SU-DHL-6 (cell line): Measurements from ENCODE around the gene IFNL1.

Source experiments
- H2AFZ ChIP-seq: fragments of 200-600 bp; sonication (generic); 2 replicates; pipeline ENCODE4 v1.6.1; 2014; ENCODE audit warnings: low read depth, mild to moderate bottlenecking, moderate library complexity, mixed read lengths, antibody characterized with exemption, low read length; ENCODE audit not compliant: severe bottlenecking
- H3F3A ChIP-seq: fragments of 200-600 bp; shearing (Covaris generic); 2 replicates; pipeline ENCODE4 v1.6.0; 2016; ENCODE audit warnings: antibody characterized with exemption, mild to moderate bottlenecking; ENCODE audit not compliant: insufficient read depth
- H3K27ac ChIP-seq: fragments of 200-600 bp; sonication (generic); 2 replicates; pipeline ENCODE4 v1.5.1; 2016; ENCODE audit warnings: low read depth, mild to moderate bottlenecking, low read length, moderate library complexity, mixed read lengths
- H3K27me3 ChIP-seq: fragments of 200-600 bp; sonication (generic), shearing (Covaris generic); 2 replicates; pipeline ENCODE4 v1.6.0; 2014; ENCODE audit warnings: mild to moderate bottlenecking, low read length
- H3K36me3 ChIP-seq: fragments of 200-600 bp; sonication (generic); 2 replicates; pipeline ENCODE4 v1.6.1; 2014; ENCODE audit warnings: mild to moderate bottlenecking, low read length, mixed read lengths
- H3K4me2 ChIP-seq: fragments of 300-600, 200-600 bp; shearing (Covaris generic), sonication (generic); 2 replicates; pipeline ENCODE4 v1.6.0; 2014; ENCODE audit warnings: low read length, low read depth, mild to moderate bottlenecking; ENCODE audit not compliant: poor library complexity, severe bottlenecking
- H3K4me3 ChIP-seq: fragments of 200-600 bp; sonication (generic); 2 replicates; pipeline ENCODE4 v1.5.1; 2014; ENCODE audit warnings: antibody characterized with exemption, low read length, mild to moderate bottlenecking, mixed read lengths; ENCODE audit not compliant: insufficient read depth, poor library complexity, severe bottlenecking
- H3K79me2 ChIP-seq: fragments of 200-600 bp; sonication (generic); 2 replicates; pipeline ENCODE4 v1.6.1; 2014; ENCODE audit warnings: mild to moderate bottlenecking, low read length, moderate library complexity; ENCODE audit not compliant: insufficient read depth
- H3K9ac ChIP-seq: fragments of 200-600 bp; sonication (generic); 2 replicates; pipeline ENCODE4 v1.7.0; 2014; ENCODE audit warnings: mild to moderate bottlenecking, low read length
- H3K9me2 ChIP-seq: fragments of 200-600 bp; sonication (generic); replicated peaks from 2 replicates; pipeline ENCODE4 v1.6.1; 2014; ENCODE audit warnings: low read length; ENCODE audit not compliant: insufficient read depth
- H3K9me3 ChIP-seq: fragments of 200-600 bp; sonication (generic); 2 replicates; pipeline ENCODE4 v1.6.1; 2014; ENCODE audit warnings: low read length, mixed read lengths; ENCODE audit not compliant: insufficient read depth
- H4K20me1 ChIP-seq: fragments of 200-600 bp; sonication (generic); 2 replicates; pipeline ENCODE4 v1.6.1; 2014; ENCODE audit warnings: low read depth, mild to moderate bottlenecking, antibody characterized with exemption, low read length, moderate library complexity, mixed read lengths
- CTCF ChIP-seq: fragments of 200-600 bp; sonication (generic); IDR thresholded peaks from one replicate; pipeline ENCODE4 v1.5.1; 2017; ENCODE audit warnings: antibody characterized with exemption, mild to moderate bottlenecking, low read length, moderate library complexity; ENCODE audit not compliant: insufficient read depth, poor library complexity, severe bottlenecking
- EZH2phosphoT487 ChIP-seq: fragments of 200-600 bp; sonication (generic), shearing (Covaris generic); conservative IDR thresholded peaks from 2 replicates; pipeline ENCODE4 v1.6.1; 2018; ENCODE audit warnings: mild to moderate bottlenecking, antibody characterized with exemption, low read length, moderate library complexity, mixed read lengths

IFNL1 gene

GRCh38 chr19:39318690-39319089 is 22.5 kb downstream of the IFNL1 start:
- no peak for TF ChIP-seq CTCF
- TF ChIP-seq EZH2phosphoT487: no peak
- Histone ChIP-seq H3K4me2 (no peak overlapping the region), H3K27me3 (no peaks in the 10 kb centered on the region), H3K9me2 (no peaks in the 10 kb centered on the region), H4K20me1 (no peaks in the 10 kb centered on the region), H3K36me3 (no peaks in the 10 kb centered on the region), H3K27ac (no peak overlapping the region), H3K79me2 (no peaks in the 10 kb centered on the region), H3K9ac (no peak overlapping the region), H2AFZ (no peak overlapping the region), H3K4me3 (no peak overlapping the region), H3F3A (no peaks in the 10 kb centered on the region), H3K9me3 (no peaks in the 10 kb centered on the region)

- no peak overlapping the region for H3K4me3 ChIP-seq
- H3K27ac ChIP-seq: no peak overlapping the region
- H3K9me3 ChIP-seq: no peaks in the 10 kb centered on the region
- H3K79me2 ChIP-seq: no peaks in the 10 kb centered on the region
- H3K27me3 ChIP-seq: no peaks in the 10 kb centered on the region
- H3K4me2 ChIP-seq: no peak overlapping the region
- no peaks in the 10 kb centered on the region for H3F3A ChIP-seq
- H3K9me2 ChIP-seq: no peaks in the 10 kb centered on the region
- no peaks in the 10 kb centered on the region for H4K20me1 ChIP-seq
- no peak overlapping the region for H3K9ac ChIP-seq
- no peaks in the 10 kb centered on the region for H3K36me3 ChIP-seq
- TF ChIP-seq EZH2phosphoT487: no peak
- no peak for TF ChIP-seq CTCF
- H2AFZ ChIP-seq: no peak overlapping the region
These were observed 23.1 kb downstream of the IFNL1 start for GRCh38 chr19:39319098-39319891.

- Histone ChIP-seq H3K9me3 (no peaks in the 10 kb centered on the region), H3K36me3 (no peaks in the 10 kb centered on the region), H3K9ac (no peak overlapping the region), H3K4me2 (no peak overlapping the region), H2AFZ (no peak overlapping the region), H3K27ac (no peak overlapping the region), H3K9me2 (no peaks in the 10 kb centered on the region), H4K20me1 (no peaks in the 10 kb centered on the region), H3K27me3 (no peaks in the 10 kb centered on the region), H3K79me2 (no peaks in the 10 kb centered on the region), H3F3A (no peaks in the 10 kb centered on the region), H3K4me3 (no peak overlapping the region)
- TF ChIP-seq EZH2phosphoT487 (no peak), CTCF (no peak)
These were observed 23.7 kb downstream of the IFNL1 start for GRCh38 chr19:39319892-39320248.
